Neural crest cell (in vitro differentiated cells): ENCODE measurements around the gene MBD1. TPM values are rescaled to one million over a fixed set of nuclear protein-coding genes. Genes with fewer than 3 reads are reported as not detected.

Experiments
- DNase-seq: peaks from one replicate; pipeline ENCODE4 v3.0.0; 2021; ENCODE audit warnings: low read depth, mixed read lengths, low spot score
- H3K27ac Mint-ChIP-seq: one replicate; pipeline ENCODE4 v1.8.0; 2021; ENCODE audit warnings: mild to moderate bottlenecking, mixed read lengths; ENCODE audit not compliant: unreplicated experiment
- H3K27me3 Mint-ChIP-seq: 2 replicates; pipeline ENCODE4 v1.8.0; 2021; ENCODE audit warnings: low read depth, mild to moderate bottlenecking, mixed read lengths
- H3K36me3 Mint-ChIP-seq: 2 replicates; pipeline ENCODE4 v1.8.0; 2021; ENCODE audit warnings: low read depth, mild to moderate bottlenecking, mixed read lengths
- H3K4me1 Mint-ChIP-seq: 2 replicates; pipeline ENCODE4 v1.8.0; 2021; ENCODE audit warnings: mixed read lengths
- H3K4me3 Mint-ChIP-seq: one replicate; pipeline ENCODE4 v1.8.0; 2021; ENCODE audit warnings: mild to moderate bottlenecking, mixed read lengths
- H3K9me3 Mint-ChIP-seq: 2 replicates; pipeline ENCODE4 v1.8.0; 2021; ENCODE audit warnings: mixed read lengths
- total RNA-seq: library from RNA; stranded (reverse); gene quantifications from 2 replicates; pipeline ENCODE4 v1.2.1, GENCODE V29; 2021
- TF ChIP-seq, protein P1 (sequence below): fragments of 200-600 bp; sonication (generic); conservative IDR thresholded peaks from 2 replicates; pipeline ENCODE4 v1.5.0; 2021; ENCODE audit warnings: antibody characterized with exemption, mild to moderate bottlenecking

The MBD1 gene
- total RNA-seq, 1 donor from 2014 or later: 77.2 TPM

DNA sequence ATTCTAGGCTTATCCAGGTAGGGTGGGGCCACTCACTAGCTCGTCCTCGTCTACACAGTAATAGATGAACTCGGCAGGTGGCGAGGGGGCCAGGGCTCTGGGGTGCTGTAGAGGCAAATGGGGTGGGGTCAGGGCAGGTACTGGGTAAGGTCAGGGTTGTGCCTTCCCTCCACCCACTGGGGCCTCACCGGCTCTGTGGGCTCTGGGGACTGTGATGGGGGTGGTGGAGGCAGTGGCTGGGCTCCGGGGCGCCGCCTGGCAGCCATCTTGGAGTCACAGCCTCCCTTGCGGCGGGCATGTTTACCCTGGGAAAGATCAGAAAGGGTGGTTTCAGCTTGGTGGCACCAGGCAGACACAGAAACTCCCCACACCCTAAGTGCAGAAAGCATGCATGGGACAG lies 6.4 kb downstream of the MBD1 start:
- no peak overlapping the region for H3K27ac Mint-ChIP-seq
- H3K36me3 Mint-ChIP-seq: peaks cover 23% of the 10 kb centered on the region

DNA sequence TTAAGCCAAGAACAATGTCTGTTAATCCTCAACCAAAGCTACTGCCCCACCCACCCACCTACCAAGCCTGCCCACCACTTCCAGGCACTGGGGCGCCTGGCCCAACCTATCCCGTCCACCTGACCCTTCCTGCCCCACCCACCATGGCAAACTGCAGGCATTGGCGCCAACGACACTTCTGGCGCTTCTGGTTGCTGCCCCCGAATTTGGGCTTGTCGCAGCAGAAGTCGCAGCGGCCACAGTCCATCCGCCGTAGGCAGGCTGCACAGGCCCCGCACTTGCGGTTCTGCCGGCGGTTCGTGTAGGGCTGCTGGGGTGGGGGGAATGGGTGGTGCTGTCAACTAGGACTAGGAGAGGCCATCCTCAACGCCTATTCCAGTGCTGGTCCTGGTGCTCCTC lies 7.3 kb downstream of the MBD1 start:
- no peak for DNase-seq
- Mint-ChIP-seq H3K36me3 (peaks cover 31% of the 10 kb centered on the region), H3K9me3 (no peaks in the 10 kb centered on the region), H3K4me1 (peaks cover 1% of the 10 kb centered on the region), H3K27me3 (no peaks in the 10 kb centered on the region), H3K27ac (no peak overlapping the region), H3K4me3 (peak overlapping the region; percentile 35)
- TF ChIP-seq, protein P1, sequence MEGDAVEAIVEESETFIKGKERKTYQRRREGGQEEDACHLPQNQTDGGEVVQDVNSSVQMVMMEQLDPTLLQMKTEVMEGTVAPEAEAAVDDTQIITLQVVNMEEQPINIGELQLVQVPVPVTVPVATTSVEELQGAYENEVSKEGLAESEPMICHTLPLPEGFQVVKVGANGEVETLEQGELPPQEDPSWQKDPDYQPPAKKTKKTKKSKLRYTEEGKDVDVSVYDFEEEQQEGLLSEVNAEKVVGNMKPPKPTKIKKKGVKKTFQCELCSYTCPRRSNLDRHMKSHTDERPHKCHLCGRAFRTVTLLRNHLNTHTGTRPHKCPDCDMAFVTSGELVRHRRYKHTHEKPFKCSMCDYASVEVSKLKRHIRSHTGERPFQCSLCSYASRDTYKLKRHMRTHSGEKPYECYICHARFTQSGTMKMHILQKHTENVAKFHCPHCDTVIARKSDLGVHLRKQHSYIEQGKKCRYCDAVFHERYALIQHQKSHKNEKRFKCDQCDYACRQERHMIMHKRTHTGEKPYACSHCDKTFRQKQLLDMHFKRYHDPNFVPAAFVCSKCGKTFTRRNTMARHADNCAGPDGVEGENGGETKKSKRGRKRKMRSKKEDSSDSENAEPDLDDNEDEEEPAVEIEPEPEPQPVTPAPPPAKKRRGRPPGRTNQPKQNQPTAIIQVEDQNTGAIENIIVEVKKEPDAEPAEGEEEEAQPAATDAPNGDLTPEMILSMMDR: no peak

More for the DNA sequence above, 6.4 kb downstream of the MBD1 start:
- H3K4me1 Mint-ChIP-seq: peaks cover 6% of the 10 kb centered on the region
- H3K27me3 Mint-ChIP-seq: no peaks in the 10 kb centered on the region
- no peak overlapping the region for H3K4me3 Mint-ChIP-seq
- H3K9me3 Mint-ChIP-seq: no peaks in the 10 kb centered on the region
- TF ChIP-seq, protein P1: no peak
- no peak for DNase-seq

DNA sequence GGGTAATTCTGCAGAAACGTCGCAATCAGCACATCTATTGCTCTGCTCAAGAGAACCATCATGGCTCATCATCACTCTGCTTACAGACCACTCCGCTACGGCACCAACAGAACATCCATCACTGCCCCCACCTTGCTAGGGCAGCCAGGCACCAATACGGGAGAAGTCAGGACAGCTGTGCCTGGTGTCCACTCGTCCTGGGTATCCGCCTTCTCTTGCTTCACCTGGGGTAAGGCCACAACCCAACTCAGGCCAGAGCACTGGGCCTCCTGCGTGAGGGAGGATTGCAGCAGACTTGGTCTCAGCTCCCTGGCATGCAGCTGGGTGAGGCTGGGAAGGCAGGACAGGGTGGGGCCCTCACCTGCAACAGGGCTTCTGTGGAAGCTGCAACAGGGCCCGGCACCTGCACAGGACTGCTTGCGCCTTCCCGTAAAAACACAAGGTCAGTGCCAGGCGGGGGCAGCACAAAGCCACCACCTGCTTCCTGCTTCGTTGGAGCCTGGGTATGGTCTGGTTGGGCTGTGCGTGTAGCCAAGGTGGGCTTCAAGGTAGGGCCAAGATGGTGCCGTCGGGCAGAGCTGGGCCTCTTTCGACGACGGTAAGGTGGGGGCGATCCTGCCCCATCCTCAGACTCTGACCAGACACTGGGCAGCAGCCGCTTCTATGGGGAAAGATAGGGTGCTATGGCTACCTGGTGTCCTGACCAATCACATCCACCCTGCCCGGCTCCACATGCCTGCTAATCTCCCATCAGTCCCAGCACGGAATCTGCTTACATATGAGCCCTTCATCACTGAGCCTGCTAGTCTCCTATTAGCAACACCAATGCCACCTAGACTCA lies 7.9 kb downstream of the MBD1 start:
- Mint-ChIP-seq H3K4me1 (no peaks in the 10 kb centered on the region), H3K27ac (no peak overlapping the region), H3K9me3 (no peaks in the 10 kb centered on the region), H3K36me3 (peaks cover 32% of the 10 kb centered on the region), H3K4me3 (peak overlapping the region; percentile 62), H3K27me3 (no peaks in the 10 kb centered on the region)
- DNase-seq: no peak
- TF ChIP-seq, protein P1: no peak

DNA sequence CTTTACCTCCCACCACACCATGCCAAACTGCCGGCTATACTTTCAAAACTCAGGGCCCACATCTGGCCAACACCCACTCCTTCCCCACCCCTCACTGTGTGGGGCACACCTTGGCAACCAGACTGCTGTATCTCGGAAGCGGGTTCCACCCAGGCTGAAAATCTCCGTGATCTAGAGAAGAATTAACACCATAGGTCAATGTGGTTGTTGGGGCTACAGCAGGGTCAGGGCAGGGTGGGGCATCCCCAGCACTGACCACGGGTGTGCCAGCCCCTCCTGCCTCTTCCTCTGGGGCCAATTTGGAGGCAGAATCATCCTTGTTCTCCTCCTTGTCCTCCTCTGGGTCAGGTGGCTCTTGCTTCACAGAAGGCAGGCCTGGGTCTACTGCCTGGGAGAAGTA lies 8.8 kb downstream of the MBD1 start:
- Mint-ChIP-seq H3K27ac (no peak overlapping the region), H3K4me3 (no peak overlapping the region), H3K27me3 (no peaks in the 10 kb centered on the region), H3K9me3 (no peaks in the 10 kb centered on the region), H3K36me3 (peaks cover 32% of the 10 kb centered on the region), H3K4me1 (no peaks in the 10 kb centered on the region)
- TF ChIP-seq, protein P1: no peak
- no peak for DNase-seq

DNA sequence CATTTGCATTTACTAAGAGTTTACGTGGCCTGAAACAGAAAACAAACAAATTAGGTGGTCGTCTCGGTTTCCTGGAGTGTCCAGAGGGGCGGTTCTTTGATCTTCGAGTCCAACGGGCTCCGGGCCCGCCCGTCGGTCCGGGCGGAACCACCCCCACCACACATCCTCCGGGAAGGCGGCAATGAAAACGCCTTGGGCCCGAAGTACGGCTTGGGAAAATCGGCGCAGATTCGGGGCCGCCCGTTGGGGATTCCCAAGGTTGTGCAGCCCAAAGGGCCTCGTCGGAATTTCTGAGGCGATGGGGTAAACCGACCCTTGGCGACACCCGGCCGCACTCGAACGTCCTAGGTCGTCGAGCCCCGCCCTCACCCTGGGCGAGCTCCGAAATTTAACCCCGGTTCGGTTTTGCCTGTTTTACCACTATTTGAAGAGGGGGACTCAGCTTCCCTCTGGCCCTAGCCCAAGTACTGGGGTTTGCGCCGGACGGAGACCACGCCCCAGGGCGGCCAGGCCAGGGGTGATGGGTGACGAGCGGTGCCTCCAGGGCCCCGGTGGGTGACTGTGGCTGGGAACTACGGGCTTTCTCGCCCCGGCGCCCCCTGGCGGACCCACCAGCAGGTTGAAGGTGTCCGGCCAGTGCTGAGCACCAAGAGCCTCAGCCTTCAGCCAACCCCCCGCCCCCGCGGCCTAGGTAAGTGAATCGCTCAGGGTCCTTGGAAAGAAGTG lies 13.1 kb downstream of the MBD1 start:
- peak; percentile 47 for DNase-seq
- peak overlapping the region; percentile 64 for H3K4me3 Mint-ChIP-seq
- peaks cover 19% of the 10 kb centered on the region for H3K36me3 Mint-ChIP-seq
- no peak overlapping the region for H3K27ac Mint-ChIP-seq
- TF ChIP-seq, protein P1: peak; percentile 69
- H3K27me3 Mint-ChIP-seq: peaks cover 11% of the 10 kb centered on the region
- peaks cover 10% of the 10 kb centered on the region for H3K4me1 Mint-ChIP-seq
- H3K9me3 Mint-ChIP-seq: no peaks in the 10 kb centered on the region
